ENCODE results near the gene MAPK1IP1L.

MAPK1IP1L gene

GRCh38 chr14:55052269-55052930 lies 953 bp downstream of the MAPK1IP1L start:
- peak overlapping the region; percentile 98 to 99 for H3K27ac ChIP-seq (ENCODE audit: insufficient read depth in 1 of 2, low read depth in 1 of 2, low read length in 2 of 2, poor library complexity in 1 of 2, severe bottlenecking in 2 of 2)
- peak overlapping the region; percentile 98 to 99 (median 98) for H3K4me3 ChIP-seq (ENCODE audit: control insufficient read depth in 1 of 7, extremely low read depth in 1 of 7, insufficient read depth in 4 of 7, low read depth in 2 of 7, low read length in 6 of 7)
- H3K4me1 ChIP-seq (ENCODE audit: control extremely low read depth in 1 of 4, control insufficient read depth in 4 of 4, insufficient read depth in 4 of 4, low read length in 3 of 4), result peaks cover 11 to 21% (median 19%) of the 10 kb centered on the region in 4 experiments
- DNase-seq, result no peak
- no peaks in the 10 kb centered on the region for H3K27me3 ChIP-seq (replicated peaks in 2 of 5; ENCODE audit: control insufficient read depth in 4 of 5, insufficient read depth in 5 of 5, low read length in 4 of 5)
- H3K36me3 ChIP-seq (ENCODE audit: control insufficient read depth in 4 of 4, insufficient read depth in 4 of 4, low read length in 3 of 4), result peaks cover 3 to 18% (median 7%) of the 10 kb centered on the region in 4 experiments
- ChIA-PET CTCF (interaction anchor here (0.9 to 3.0 kb wide), 8 partner anchors 8 to 43 kb away, joined by 4 to 19 read pairs (median 6); partner anchors contain the start of genes SOCS4 and WDHD1), POLR2A (interaction anchor here (1.0 to 1.3 kb wide), 2 partner anchors 18 to 30 kb away, joined by 3 to 5 read pairs; no protein-coding TSS in a partner anchor)
- 19% methylated on average over 11 of the region's 14 CpGs for WGBS (ENCODE audit: insufficient coverage)
- no peaks in the 10 kb centered on the region for H3K9me3 ChIP-seq (ENCODE audit: control extremely low read depth in 1 of 5, control insufficient read depth in 4 of 5, insufficient read depth in 2 of 5, low read depth in 1 of 5, low read length in 4 of 5)

DNA sequence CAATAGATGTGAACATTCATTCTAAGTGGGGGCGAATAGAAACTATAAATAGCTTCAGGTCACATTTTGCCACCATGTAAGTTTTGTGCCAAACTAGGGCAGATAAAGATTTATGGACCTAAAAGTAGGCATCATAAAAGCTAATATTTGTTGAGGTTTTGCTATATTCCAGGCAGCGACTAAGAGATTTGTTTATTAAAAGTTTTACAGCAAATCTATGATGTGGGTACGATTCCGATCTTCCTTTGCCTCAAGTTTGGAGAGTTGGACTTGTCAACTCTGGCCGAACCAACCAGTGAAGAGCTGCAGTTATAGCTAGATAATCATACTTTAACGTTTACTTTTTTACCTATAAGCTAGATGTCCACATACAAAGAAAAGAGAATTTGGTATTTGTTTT lies 1.6 kb downstream of the MAPK1IP1L start:
- ChIA-PET POLR2A (interaction anchor here (1.0 kb wide), 1 partner anchor 18 kb away, joined by 3 read pairs; no protein-coding TSS in a partner anchor), CTCF (interaction anchor here (1.3 to 3.0 kb wide), 2 partner anchors 12 to 23 kb away, joined by 3 to 19 read pairs; no protein-coding TSS in a partner anchor)
- Histone ChIP-seq H3K36me3 (ENCODE audit: control insufficient read depth in 4 of 4, insufficient read depth in 4 of 4, low read length in 3 of 4) (peaks cover 3 to 22% (median 9%) of the 10 kb centered on the region in 4 experiments), H3K27me3 (replicated peaks in 2 of 5; ENCODE audit: control insufficient read depth in 4 of 5, insufficient read depth in 5 of 5, low read length in 4 of 5) (no peaks in the 10 kb centered on the region), H3K4me3 (ENCODE audit: control insufficient read depth in 1 of 7, extremely low read depth in 1 of 7, insufficient read depth in 4 of 7, low read depth in 2 of 7, low read length in 6 of 7) (peak overlapping the region in 5 of 7 experiments; percentile 98 to 99 (median 99)), H3K9me3 (ENCODE audit: control extremely low read depth in 1 of 5, control insufficient read depth in 4 of 5, insufficient read depth in 2 of 5, low read depth in 1 of 5, low read length in 4 of 5) (no peaks in the 10 kb centered on the region), H3K27ac (ENCODE audit: insufficient read depth in 1 of 2, low read depth in 1 of 2, low read length in 2 of 2, poor library complexity in 1 of 2, severe bottlenecking in 2 of 2) (peak overlapping the region; percentile 98 to 99), H3K4me1 (ENCODE audit: control extremely low read depth in 1 of 4, control insufficient read depth in 4 of 4, insufficient read depth in 4 of 4, low read length in 3 of 4) (peaks cover 11 to 21% (median 19%) of the 10 kb centered on the region in 4 experiments)
- 100% methylated on average over 2 of the region's 6 CpGs for WGBS (ENCODE audit: insufficient coverage)
- peak in 1 of 3 donors; percentile 5 for DNase-seq

DNA sequence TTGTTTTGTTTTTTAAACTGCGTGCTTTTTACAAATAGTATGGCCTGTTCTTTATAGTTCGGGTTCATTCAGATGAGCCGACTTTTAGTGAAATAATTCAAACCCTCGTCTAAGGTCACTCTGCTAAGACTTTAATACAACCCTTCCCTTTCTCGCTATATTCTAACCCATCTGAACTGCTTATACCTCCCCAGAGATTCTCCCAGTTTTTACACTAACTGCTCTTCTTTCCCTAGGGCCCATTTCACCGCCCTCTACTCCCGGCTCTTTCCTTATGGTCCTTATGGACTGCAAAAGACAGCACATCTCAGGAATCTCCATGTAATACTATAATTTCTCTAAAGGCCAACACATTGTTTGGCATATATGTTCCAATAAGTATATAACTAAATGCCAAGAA lies 2.1 kb downstream of the MAPK1IP1L start:
- no peak overlapping the region for H3K4me3 ChIP-seq (ENCODE audit: control insufficient read depth in 1 of 7, extremely low read depth in 1 of 7, insufficient read depth in 4 of 7, low read depth in 2 of 7, low read length in 6 of 7)
- CTCF ChIA-PET, result interaction anchor here (1.3 kb wide), 1 partner anchor 12 kb away, joined by 3 read pairs; no protein-coding TSS in a partner anchor

DNA sequence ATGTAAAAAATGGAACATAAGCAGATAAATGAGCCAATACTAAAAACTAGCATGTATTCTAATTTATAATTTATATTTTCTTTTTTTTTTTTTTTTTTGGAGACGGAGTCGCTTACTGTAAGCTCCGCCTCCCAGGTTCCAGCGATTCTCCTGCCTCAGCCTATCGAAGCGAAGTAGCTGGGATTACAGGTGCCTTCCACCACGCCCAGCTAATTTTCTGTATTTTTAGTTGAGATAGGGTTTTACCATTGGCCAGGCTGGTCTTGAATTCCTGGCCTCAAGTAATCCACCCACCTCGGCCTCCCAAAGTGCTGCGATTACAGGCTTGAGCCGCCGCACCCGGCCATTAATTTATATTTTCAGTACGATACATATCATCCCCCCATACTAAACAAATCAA lies 2.7 kb downstream of the MAPK1IP1L start:
- POLR2A ChIA-PET, result no interaction called here

More for the DNA sequence above, 2.1 kb downstream of the MAPK1IP1L start:
- H3K27me3 ChIP-seq (replicated peaks in 2 of 5; ENCODE audit: control insufficient read depth in 4 of 5, insufficient read depth in 5 of 5, low read length in 4 of 5), result no peaks in the 10 kb centered on the region
- WGBS (ENCODE audit: insufficient coverage), result 100% methylated on average over 1 of the region's 7 CpGs
- H3K36me3 ChIP-seq (ENCODE audit: control insufficient read depth in 4 of 4, insufficient read depth in 4 of 4, low read length in 3 of 4), result peaks cover 5 to 25% (median 11%) of the 10 kb centered on the region in 4 experiments
- H3K9me3 ChIP-seq (ENCODE audit: control extremely low read depth in 1 of 5, control insufficient read depth in 4 of 5, insufficient read depth in 2 of 5, low read depth in 1 of 5, low read length in 4 of 5), result no peaks in the 10 kb centered on the region
- POLR2A ChIA-PET, result no interaction called here
- H3K27ac ChIP-seq (ENCODE audit: insufficient read depth in 1 of 2, low read depth in 1 of 2, low read length in 2 of 2, poor library complexity in 1 of 2, severe bottlenecking in 2 of 2), result no peak overlapping the region
- H3K4me1 ChIP-seq (ENCODE audit: control extremely low read depth in 1 of 4, control insufficient read depth in 4 of 4, insufficient read depth in 4 of 4, low read length in 3 of 4), result peaks cover 11 to 21% (median 19%) of the 10 kb centered on the region in 4 experiments
- DNase-seq, result no peak

DNA sequence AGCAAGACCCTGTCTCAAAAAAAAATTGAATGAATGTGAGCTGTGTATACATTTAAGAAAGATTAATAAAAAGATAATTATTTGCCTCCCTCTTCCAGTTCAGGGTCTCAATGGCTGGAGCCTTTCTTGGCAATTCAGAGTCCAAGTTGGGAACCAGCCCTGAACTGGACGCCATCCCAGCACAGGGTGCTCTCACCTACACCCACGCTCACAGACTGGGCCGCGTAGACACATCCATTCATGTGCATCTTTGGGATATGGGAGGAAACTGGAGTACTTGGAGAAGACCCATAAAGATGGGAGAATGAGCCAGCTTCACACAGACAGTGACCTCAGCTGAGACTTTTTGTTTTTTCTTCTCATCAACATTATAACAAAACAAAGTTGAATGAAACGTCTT lies 6.5 kb downstream of the MAPK1IP1L start:
- Histone ChIP-seq H3K27me3 (replicated peaks in 2 of 5; ENCODE audit: control insufficient read depth in 4 of 5, insufficient read depth in 5 of 5, low read length in 4 of 5) (no peaks in the 10 kb centered on the region), H3K27ac (ENCODE audit: insufficient read depth in 1 of 2, low read depth in 1 of 2, low read length in 2 of 2, poor library complexity in 1 of 2, severe bottlenecking in 2 of 2) (no peak overlapping the region), H3K4me3 (ENCODE audit: control insufficient read depth in 1 of 7, extremely low read depth in 1 of 7, insufficient read depth in 4 of 7, low read depth in 2 of 7, low read length in 6 of 7) (no peak overlapping the region), H3K4me1 (ENCODE audit: control extremely low read depth in 1 of 4, control insufficient read depth in 4 of 4, insufficient read depth in 4 of 4, low read length in 3 of 4) (peaks cover 2 to 7% (median 4%) of the 10 kb centered on the region in 4 experiments), H3K36me3 (ENCODE audit: control insufficient read depth in 4 of 4, insufficient read depth in 4 of 4, low read length in 3 of 4) (peaks cover 10 to 48% (median 23%) of the 10 kb centered on the region in 4 experiments), H3K9me3 (ENCODE audit: control extremely low read depth in 1 of 5, control insufficient read depth in 4 of 5, insufficient read depth in 2 of 5, low read depth in 1 of 5, low read length in 4 of 5) (no peaks in the 10 kb centered on the region)
- WGBS (ENCODE audit: insufficient coverage), result 100% methylated on average over 1 of the region's 5 CpGs
- ChIA-PET CTCF (no interaction called here), POLR2A (no interaction called here)
- no peak for DNase-seq

More for the DNA sequence above, 2.7 kb downstream of the MAPK1IP1L start:
- H3K27me3 ChIP-seq (replicated peaks in 2 of 5; ENCODE audit: control insufficient read depth in 4 of 5, insufficient read depth in 5 of 5, low read length in 4 of 5), result no peaks in the 10 kb centered on the region
- CTCF ChIA-PET, result interaction anchor here (1.3 kb wide), 1 partner anchor 11 kb away, joined by 3 read pairs; no protein-coding TSS in a partner anchor
- DNase-seq, result no peak
- WGBS (ENCODE audit: insufficient coverage), result 97% methylated on average over 7 of the region's 13 CpGs
- no peak overlapping the region for H3K27ac ChIP-seq (ENCODE audit: insufficient read depth in 1 of 2, low read depth in 1 of 2, low read length in 2 of 2, poor library complexity in 1 of 2, severe bottlenecking in 2 of 2)
- H3K4me1 ChIP-seq (ENCODE audit: control extremely low read depth in 1 of 4, control insufficient read depth in 4 of 4, insufficient read depth in 4 of 4, low read length in 3 of 4), result peaks cover 11 to 21% (median 19%) of the 10 kb centered on the region in 4 experiments
- no peaks in the 10 kb centered on the region for H3K9me3 ChIP-seq (ENCODE audit: control extremely low read depth in 1 of 5, control insufficient read depth in 4 of 5, insufficient read depth in 2 of 5, low read depth in 1 of 5, low read length in 4 of 5)
- H3K36me3 ChIP-seq (ENCODE audit: control insufficient read depth in 4 of 4, insufficient read depth in 4 of 4, low read length in 3 of 4), result peaks cover 5 to 28% (median 11%) of the 10 kb centered on the region in 4 experiments
- no peak overlapping the region for H3K4me3 ChIP-seq (ENCODE audit: control insufficient read depth in 1 of 7, extremely low read depth in 1 of 7, insufficient read depth in 4 of 7, low read depth in 2 of 7, low read length in 6 of 7)

- H3K27ac ChIP-seq (ENCODE audit: insufficient read depth in 1 of 2, low read depth in 1 of 2, low read length in 2 of 2, poor library complexity in 1 of 2, severe bottlenecking in 2 of 2), result no peak overlapping the region
- DNase-seq, result no peak
- ChIA-PET POLR2A (no interaction called here), CTCF (interaction anchor here (1.1 to 3.0 kb wide), 3 partner anchors 8 to 13 kb away, joined by 4 to 11 read pairs (median 6); partner anchors contain the start of gene MAPK1IP1L)
- H3K9me3 ChIP-seq (ENCODE audit: control extremely low read depth in 1 of 5, control insufficient read depth in 4 of 5, insufficient read depth in 2 of 5, low read depth in 1 of 5, low read length in 4 of 5), result no peaks in the 10 kb centered on the region
- H3K36me3 ChIP-seq (ENCODE audit: control insufficient read depth in 4 of 4, insufficient read depth in 4 of 4, low read length in 3 of 4), result peaks cover 13 to 53% (median 25%) of the 10 kb centered on the region in 4 experiments
- H3K4me3 ChIP-seq (ENCODE audit: control insufficient read depth in 1 of 7, extremely low read depth in 1 of 7, insufficient read depth in 4 of 7, low read depth in 2 of 7, low read length in 6 of 7), result no peak overlapping the region
- H3K4me1 ChIP-seq (ENCODE audit: control extremely low read depth in 1 of 4, control insufficient read depth in 4 of 4, insufficient read depth in 4 of 4, low read length in 3 of 4), result no peaks in the 10 kb centered on the region
- no peaks in the 10 kb centered on the region for H3K27me3 ChIP-seq (replicated peaks in 2 of 5; ENCODE audit: control insufficient read depth in 4 of 5, insufficient read depth in 5 of 5, low read length in 4 of 5)
- 100% methylated on average over 4 of the region's 5 CpGs for WGBS (ENCODE audit: insufficient coverage)
Observed at GRCh38 chr14:55059333-55059732, 7.9 kb downstream of the MAPK1IP1L start.
